Measurements from ENCODE around the gene FOCAD. TPM values are rescaled to one million over a fixed set of nuclear protein-coding genes. Genes with fewer than 3 reads are reported as not detected.

Gene FOCAD
- total RNA-seq, 1 experiment from 2014 or later: 40.7 TPM

GRCh38 chr9:20805766-20806165, 121.7 kb downstream of the FOCAD start:
- Histone ChIP-seq H3K9me2 (ENCODE audit: insufficient read depth) (no peaks in the 10 kb centered on the region), H3K4me3 (replicated peaks in 1 of 2; ENCODE audit: low read depth in 1 of 2, low read length in 2 of 2) (no peak overlapping the region), H3K27me3 (ENCODE audit: insufficient read depth, low read length) (no peaks in the 10 kb centered on the region), H3K36me3 (ENCODE audit: control insufficient read depth in 1 of 2, insufficient read depth in 2 of 2, low read length in 2 of 2) (no peaks in the 10 kb centered on the region), H3K9me3 (ENCODE audit: control insufficient read depth in 1 of 2, insufficient read depth in 1 of 2, low read depth in 1 of 2, low read length in 2 of 2) (no peaks in the 10 kb centered on the region), H3K79me2 (ENCODE audit: insufficient read depth, low read length) (no peaks in the 10 kb centered on the region; the same call in 1 of the 2 replicates), H2AFZ (ENCODE audit: low read depth, low read length, poor library complexity, severe bottlenecking) (no peak overlapping the region), H3K27ac (ENCODE audit: low read depth, low read length) (no peak overlapping the region), H3K4me1 (ENCODE audit: control insufficient read depth in 1 of 2, insufficient read depth in 2 of 2, low read length in 2 of 2) (no peaks in the 10 kb centered on the region), H3K4me2 (ENCODE audit: low read length) (no peak overlapping the region), H3K9ac (ENCODE audit: low read length) (no peak overlapping the region), H4K20me1 (ENCODE audit: insufficient read depth) (no peaks in the 10 kb centered on the region)
- RAD21 ChIA-PET (ENCODE audit: low non-redundant PET in 1 of 2, low total read pairs in 2 of 2, uncharacterized antibody in 2 of 2, unreplicated experiment in 2 of 2): no interaction called here
- TF ChIP-seq FOSL1 (IDR thresholded peaks at IDR 0.05; ENCODE audit: low read depth): no peak
- TF ChIP-seq SP1 (IDR thresholded peaks at IDR 0.05; ENCODE audit: low read depth): no peak
- no peak for TF ChIP-seq SIN3A (IDR thresholded peaks at IDR 0.05; ENCODE audit: low read depth)
- TF ChIP-seq REST (IDR thresholded peaks at IDR 0.05; ENCODE audit: low read depth): no peak
- TF ChIP-seq CTCF (IDR thresholded peaks at IDR 0.05 in 2 of 3, conservative IDR thresholded peaks at IDR 0.05 in 1 of 3; ENCODE audit: borderline replicate concordance in 1 of 3, insufficient read depth in 1 of 3, low read depth in 2 of 3, low read length in 2 of 3): no peak
- no peak for TF ChIP-seq ZNF274 (IDR thresholded peaks at IDR 0.05; ENCODE audit: low read depth, low read length)
- TF ChIP-seq POLR2A (IDR thresholded peaks at IDR 0.05; ENCODE audit: borderline replicate concordance, extremely low read depth, insufficient read depth, insufficient read length): no peak
- TF ChIP-seq CBX3 (IDR thresholded peaks at IDR 0.05; ENCODE audit: low read depth): no peak
- no peak for TF ChIP-seq EZH2 (IDR thresholded peaks at IDR 0.05)
- no peak for TF ChIP-seq TCF7L2 (IDR thresholded peaks at IDR 0.05; ENCODE audit: borderline replicate concordance, extremely low read depth, insufficient read depth, insufficient read length)
- TF ChIP-seq ZBTB33 (IDR thresholded peaks at IDR 0.05; ENCODE audit: extremely low read depth, insufficient replicate concordance, low read length): no peak
- TF ChIP-seq POLR2AphosphoS5 (IDR thresholded peaks at IDR 0.05; ENCODE audit: low read depth, low read length): no peak
- TF ChIP-seq ZFX (IDR thresholded peaks at IDR 0.05): no peak
- TF ChIP-seq MAX (IDR thresholded peaks at IDR 0.05): no peak
- CTCF ChIA-PET: no interaction called here
- POLR2A ChIA-PET: no interaction called here
- no TSS peak for BruUV-seq (replicated peaks)
- ATAC-seq (no peak), DNase-seq (ENCODE audit: low read depth, low spot score) (no peak)
- intact Hi-C loops (cut with micrococcal nuclease): no loop called here

Data from HCT116 (cell line).